ENCODE results near the gene JPH4.

The JPH4 gene

GRCh38 chr14:23562822-23563472, 15.6 kb downstream of the JPH4 start:
- DNase-seq (ENCODE audit: low read depth), result peak; percentile 34

GRCh38 chr14:23561873-23562821, 16.4 kb downstream of the JPH4 start:
- DNase-seq (ENCODE audit: low read depth), result no peak

- no peak for DNase-seq (ENCODE audit: low read depth)
Observed at GRCh38 chr14:23561259-23561658, 17.3 kb downstream of the JPH4 start.

- DNase-seq (ENCODE audit: low read depth), result no peak
Observed at GRCh38 chr14:23559926-23560520, 18.6 kb downstream of the JPH4 start.

DNA sequence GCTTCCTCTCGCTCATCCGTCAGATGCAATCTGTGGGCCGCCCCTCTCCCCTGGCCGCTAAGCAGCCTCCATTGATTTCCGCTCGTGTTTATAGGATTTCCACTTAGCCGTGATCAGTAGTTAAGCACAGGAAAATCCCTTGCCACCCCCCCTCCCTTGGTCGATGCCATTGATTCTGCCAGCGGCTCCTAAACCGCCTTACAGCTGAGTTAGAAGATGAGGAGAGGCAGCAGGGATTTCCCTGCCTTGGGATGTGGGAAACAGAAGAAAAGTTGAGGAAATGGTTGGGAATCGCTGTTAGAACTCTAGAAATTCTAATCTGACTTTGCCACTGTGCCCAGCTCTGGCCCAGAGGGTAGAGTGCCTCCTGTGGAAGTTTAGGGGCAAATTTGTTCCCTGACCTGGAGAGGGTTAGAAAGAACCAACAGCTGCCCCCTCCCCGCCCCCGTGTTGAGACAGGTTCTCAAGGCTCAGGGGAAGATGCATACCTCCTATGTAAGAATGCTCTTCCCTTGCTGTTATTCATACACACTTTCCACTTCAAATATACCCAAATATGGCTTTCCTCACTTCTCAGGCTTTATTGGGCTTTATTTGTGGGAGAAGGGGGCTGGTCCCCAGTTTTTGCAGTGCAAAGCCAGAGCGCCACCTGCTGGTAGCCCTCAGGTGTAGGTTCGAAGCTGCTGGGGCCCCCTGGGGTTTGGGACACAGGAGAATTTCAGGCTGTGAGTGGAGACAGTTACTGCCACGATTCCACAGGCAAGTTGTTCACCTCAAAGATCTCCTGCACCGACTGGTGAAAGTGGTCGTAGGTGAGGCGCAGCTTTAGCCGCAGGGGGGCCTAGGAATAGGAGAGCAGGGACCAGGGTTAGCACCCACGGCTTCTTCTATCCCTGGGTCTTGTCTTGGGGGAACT, 19.3 kb downstream of the JPH4 start:
- peak; percentile 43 for DNase-seq (ENCODE audit: low read depth)

GRCh38 chr14:23558346-23559009, 20.1 kb downstream of the JPH4 start:
- DNase-seq (ENCODE audit: low read depth), result no peak

GRCh38 chr14:23557946-23558345, 20.6 kb downstream of the JPH4 start:
- DNase-seq (ENCODE audit: low read depth), result no peak

- DNase-seq (ENCODE audit: low read depth), result no peak
Observed at GRCh38 chr14:23557521-23557920, 21.1 kb downstream of the JPH4 start.

DNA sequence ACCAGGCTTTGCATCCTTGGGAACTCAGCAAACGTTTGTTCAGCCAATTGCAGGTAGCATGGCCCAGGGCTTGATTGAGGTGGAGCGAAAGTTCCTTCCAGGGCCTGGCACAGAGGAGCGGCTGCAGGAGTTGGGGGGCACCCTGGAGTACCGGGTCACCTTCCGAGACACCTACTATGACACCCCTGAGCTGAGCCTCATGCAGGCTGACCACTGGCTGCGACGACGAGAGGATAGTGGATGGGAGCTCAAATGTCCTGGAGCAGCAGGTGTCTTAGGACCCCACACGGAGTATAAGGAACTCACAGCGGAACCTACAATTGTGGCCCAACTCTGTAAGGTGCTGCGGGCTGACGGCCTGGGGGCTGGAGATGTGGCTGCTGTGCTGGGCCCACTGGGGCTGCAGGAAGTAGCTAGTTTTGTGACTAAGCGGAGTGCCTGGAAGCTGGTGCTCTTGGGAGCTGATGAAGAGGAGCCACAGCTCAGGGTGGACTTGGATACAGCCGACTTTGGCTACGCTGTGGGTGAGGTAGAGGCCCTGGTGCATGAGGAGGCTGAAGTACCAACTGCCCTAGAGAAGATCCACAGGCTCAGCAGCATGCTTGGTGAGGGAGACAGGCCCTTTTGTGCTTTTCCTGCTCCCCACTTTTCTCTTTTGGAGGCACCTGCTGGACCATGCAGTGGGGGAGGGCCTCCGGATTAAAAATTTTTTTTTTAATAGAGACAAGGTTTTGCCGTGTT, 21.7 kb downstream of the JPH4 start:
- DNase-seq (ENCODE audit: low read depth), result no peak

- peak; percentile 88 for DNase-seq (ENCODE audit: low read depth)
Observed at GRCh38 chr14:23555882-23556699, 22.5 kb downstream of the JPH4 start, which contains the start of gene THTPA. Gene THTPA (plus strand): TSS chr14:23556271. CDS start chr14:23556758, 487 bp downstream.

DNA sequence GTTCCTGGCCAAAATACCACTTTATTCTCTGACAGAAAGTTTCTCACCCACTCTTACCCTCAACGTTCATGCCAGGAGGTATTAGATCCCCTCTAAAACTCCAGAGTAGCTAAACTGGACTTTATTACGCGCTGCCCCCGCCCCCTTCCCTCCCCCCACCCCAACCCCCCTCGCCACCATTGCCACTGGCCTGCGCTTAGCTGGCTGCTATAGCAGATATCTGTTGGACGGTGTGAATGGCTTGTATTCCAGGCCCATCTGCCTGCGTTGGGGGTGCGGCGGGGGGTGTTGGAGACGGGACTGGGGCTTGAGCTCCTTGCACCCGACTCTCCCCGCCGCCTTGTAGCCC, 23.1 kb downstream of the JPH4 start:
- no peak for DNase-seq (ENCODE audit: low read depth)

DNA sequence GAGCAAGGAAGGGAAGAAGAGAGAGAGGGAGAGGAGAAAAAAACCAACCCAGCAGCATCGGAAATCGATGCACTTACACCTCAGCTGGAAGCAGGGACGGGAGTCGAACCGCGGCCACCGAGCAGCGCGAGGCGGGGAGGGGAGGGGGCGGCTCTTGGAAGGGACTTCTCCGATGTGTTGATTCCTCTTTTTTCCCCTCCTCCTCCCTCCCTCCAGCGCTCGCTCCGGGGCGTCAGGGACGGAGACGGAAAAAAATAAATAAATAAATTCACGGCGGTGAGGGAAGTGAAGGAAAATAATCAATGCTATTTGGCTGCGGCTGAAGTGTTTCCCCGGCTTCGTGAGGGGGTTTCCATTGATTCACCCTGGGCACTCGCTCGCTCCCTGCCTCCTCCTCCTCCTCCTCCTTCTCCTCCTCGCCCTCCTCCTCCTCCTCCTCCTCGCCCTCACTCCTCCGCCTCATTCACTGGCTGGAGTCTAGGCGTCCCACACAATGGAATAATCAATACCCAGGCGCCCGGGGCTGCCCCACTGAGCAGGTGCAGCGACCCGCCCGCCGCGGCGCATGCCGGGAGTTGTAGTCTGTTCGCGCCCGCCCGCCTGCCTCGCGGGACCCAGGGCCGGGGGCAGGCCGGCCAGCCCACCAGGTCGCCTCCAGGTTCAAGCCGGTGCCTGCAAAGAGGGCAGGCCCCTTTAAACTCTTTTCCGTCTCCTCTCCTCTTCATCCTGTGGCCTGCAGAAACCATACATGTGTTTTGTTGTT, 27.1 kb downstream of the JPH4 start, which contains the start of gene ZFHX2:
ZFHX2 (minus strand) TSS at position 500 of the 763 bp plus-strand sequence. CDS start 16,440 bp downstream, outside the sequence.
- peak; percentile 61 for DNase-seq (ENCODE audit: low read depth)

GRCh38 chr14:23550812-23551265, 27.8 kb downstream of the JPH4 start:
- no peak for DNase-seq (ENCODE audit: low read depth)

DNA sequence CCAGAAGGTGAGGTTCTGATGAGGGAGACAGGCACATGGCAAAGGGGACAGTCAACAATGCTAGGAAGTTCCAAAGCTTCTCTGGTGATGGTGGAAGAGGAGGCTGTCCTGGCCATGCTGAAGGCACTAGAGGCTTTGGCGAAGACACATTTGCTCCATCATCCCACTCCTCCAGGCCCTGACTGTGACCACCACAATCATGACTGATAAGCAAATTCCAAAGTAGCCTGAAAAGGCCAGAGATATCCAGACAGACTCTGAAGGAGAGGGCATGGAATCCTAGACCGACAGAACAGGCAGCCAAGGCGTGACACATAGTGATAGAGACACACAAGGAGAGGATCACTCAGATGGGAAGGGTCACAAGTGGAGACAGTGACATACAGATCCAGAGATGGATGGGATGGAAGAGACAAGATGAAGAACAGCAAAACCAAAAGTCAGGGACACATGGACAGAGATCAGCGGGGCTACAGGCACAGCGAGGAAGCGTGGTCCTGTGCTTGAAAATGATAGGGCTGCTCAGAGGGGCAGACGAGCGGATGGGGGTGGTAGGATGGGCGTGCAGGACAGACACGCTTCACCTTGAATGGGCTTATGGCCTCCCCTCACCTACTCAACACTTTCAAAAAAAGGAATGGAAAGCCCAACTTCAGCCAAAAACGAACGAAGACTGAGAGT, 28.3 kb downstream of the JPH4 start:
- DNase-seq (ENCODE audit: low read depth), result no peak

DNA sequence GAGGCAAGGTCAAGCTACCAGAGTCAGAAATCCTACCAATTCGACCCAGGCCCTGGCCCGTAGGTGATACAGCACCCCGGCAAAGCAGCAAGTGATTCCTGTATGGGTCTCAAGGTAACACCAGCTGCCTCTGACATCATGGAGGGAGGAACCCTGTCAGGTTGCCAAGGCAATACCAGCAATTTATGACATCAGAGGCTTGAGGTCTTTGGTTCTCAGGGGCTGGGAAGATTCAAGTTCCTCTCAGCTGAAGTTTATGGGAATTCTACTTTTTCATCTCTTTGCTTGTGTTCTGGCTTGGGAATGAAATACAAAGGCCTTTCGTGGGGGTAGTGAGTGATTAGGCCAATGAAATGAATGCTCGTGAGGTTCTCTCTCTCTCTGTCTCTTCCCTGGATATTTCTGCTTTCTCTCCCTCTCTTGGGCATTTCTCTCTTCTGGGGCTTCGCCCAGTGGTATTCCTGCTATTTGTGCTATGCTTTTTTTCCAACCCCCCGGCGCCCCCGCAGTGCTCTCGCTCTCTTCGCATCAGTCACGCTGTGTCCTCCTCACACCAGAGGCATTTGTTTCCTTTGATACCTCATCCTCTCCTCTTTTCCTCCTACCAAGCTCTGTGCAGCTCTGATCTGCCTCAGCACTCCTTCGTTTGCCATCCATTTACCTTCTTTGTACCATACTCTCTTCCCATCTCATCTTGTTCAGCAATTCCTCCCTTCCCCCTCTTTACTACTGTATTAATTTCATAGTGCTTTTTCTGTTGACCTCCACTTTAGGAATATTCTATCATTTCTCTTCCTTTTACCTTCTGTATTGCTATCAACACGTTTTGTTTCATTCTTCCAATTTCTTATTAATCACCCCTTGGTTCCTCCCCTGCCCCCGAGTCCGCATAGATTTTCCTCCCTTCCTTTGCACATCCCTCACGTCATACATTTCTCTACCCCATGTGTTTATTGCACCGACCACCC, 30.0 kb downstream of the JPH4 start:
- no peak for DNase-seq (ENCODE audit: low read depth)

DNA sequence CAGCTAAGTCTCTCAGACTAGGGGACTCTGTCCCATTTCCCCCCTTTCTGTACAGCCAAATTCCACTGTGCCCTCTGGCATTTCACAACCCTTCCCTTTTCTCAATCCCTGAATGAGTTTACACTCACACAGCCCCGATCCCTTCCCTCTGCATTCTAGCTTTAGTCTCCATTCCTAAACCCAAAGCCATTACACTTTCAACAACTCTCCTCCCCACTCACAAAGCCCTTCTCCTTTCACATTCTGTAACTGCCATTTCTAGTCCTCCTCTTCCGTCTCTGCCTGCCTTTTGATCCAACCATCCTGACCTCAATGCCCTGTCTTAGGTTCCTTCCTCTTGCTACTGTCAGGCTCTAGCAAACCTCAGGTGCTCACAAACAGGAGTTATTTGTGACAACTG, 30.7 kb downstream of the JPH4 start:
- no peak for DNase-seq (ENCODE audit: low read depth)

All from stimulated activated CD8-positive, alpha-beta memory T cell treated with anti-CD3 and anti-CD28 coated beads, Interleukin-7, amount 100 ng/mL, for 24 hours (primary cell).